ENCODE data around the gene PHF5A. TPM values are rescaled to one million over a fixed set of nuclear protein-coding genes. Genes with fewer than 3 reads are reported as not detected.

The PHF5A gene
- total RNA-seq, 4 donors from 2014 or later: 44.1 to 51.9 (median 45.4) TPM

- intact Hi-C loops (cut with DNase I; ENCODE audit: low total_unique reads): no loop called here
- 43 to 61% methylated on average over 10 to 13 of the region's 13 CpGs for WGBS, 2 donors
- peak; percentile 75 to 96 for DNase-seq (ENCODE audit: low spot score in 2 of 2)
- no peak overlapping the region for H3K4me3 ChIP-seq (ENCODE audit: low read depth, poor library complexity, severe bottlenecking)
- TF ChIP-seq POLR2A (IDR thresholded peaks at IDR 0.05): no peak
- TF ChIP-seq CTCF (IDR thresholded peaks at IDR 0.05): no peak
Measured at GRCh38 chr22:41417622-41418390, 50.7 kb downstream of the PHF5A start.

- no peak for TF ChIP-seq POLR2A (IDR thresholded peaks at IDR 0.05)
- no peak for TF ChIP-seq CTCF (IDR thresholded peaks at IDR 0.05)
- intact Hi-C loops (cut with DNase I; ENCODE audit: low total_unique reads): no loop called here
- no peak overlapping the region for H3K4me3 ChIP-seq (ENCODE audit: low read depth, poor library complexity, severe bottlenecking)
- 90% methylated on average over 4 of the region's 4 CpGs for WGBS, 2 donors
- no peak for DNase-seq (ENCODE audit: low spot score in 2 of 2)
Measured at GRCh38 chr22:41415554-41415953, 52.9 kb downstream of the PHF5A start.

GRCh38 chr22:41411021-41411851 is 57.3 kb downstream of the PHF5A start:
- DNase-seq (ENCODE audit: low spot score in 2 of 2): no peak
- WGBS, 2 donors: 63 to 76% methylated on average over 11 of the region's 11 CpGs
- no peak overlapping the region for H3K4me3 ChIP-seq (ENCODE audit: low read depth, poor library complexity, severe bottlenecking)
- TF ChIP-seq POLR2A (IDR thresholded peaks at IDR 0.05): no peak
- no peak for TF ChIP-seq CTCF (IDR thresholded peaks at IDR 0.05)
- intact Hi-C loops (cut with DNase I; ENCODE audit: low total_unique reads): no loop called here

GRCh38 chr22:41410311-41410751 is 58.2 kb downstream of the PHF5A start:
- DNase-seq (ENCODE audit: low spot score in 2 of 2): no peak
- H3K4me3 ChIP-seq (ENCODE audit: low read depth, poor library complexity, severe bottlenecking): no peak overlapping the region
- 56 to 69% methylated on average over 7 of the region's 7 CpGs for WGBS, 2 donors
- TF ChIP-seq POLR2A (IDR thresholded peaks at IDR 0.05) (no peak), CTCF (IDR thresholded peaks at IDR 0.05) (no peak)
- intact Hi-C loops (cut with DNase I; ENCODE audit: low total_unique reads): no loop called here

Other genes starting within 250 kb of the PHF5A start
- 10 to 100 TPM; 10.5 to 16.3 (median 11.5) TPM for gene CHADL, start 227.8 kb downstream of the PHF5A start, total RNA-seq
- 100 to 1,000 TPM; 119 to 150 (median 121) TPM for gene RANGAP1, start 182.5 kb downstream of the PHF5A start, total RNA-seq
- gene ZC3H7B, start 167.2 kb downstream of the PHF5A start, total RNA-seq: 10 to 100 TPM; 19.9 to 39.9 (median 31.2) TPM
- 10 to 100 TPM; 27.3 to 56.1 (median 42.8) TPM for gene TEF, start 86.8 kb downstream of the PHF5A start, total RNA-seq
- gene TOB2, start 21.9 kb downstream of the PHF5A start, total RNA-seq: 10 to 100 TPM; 31.5 to 45.9 (median 37.9) TPM
- gene ACO2, start 425 bp upstream of the PHF5A start, total RNA-seq: 100 to 1,000 TPM in 1 of 4 donors, 10 to 100 TPM in 3; 64.0 to 103 (median 83.1) TPM
- 10 to 100 TPM in 3 of 4 donors, 1 to 10 TPM in 1; 8.7 to 19.7 (median 16.4) TPM for gene POLR3H, start 75.8 kb upstream of the PHF5A start, total RNA-seq
- gene CSDC2, start 92.3 kb upstream of the PHF5A start, total RNA-seq: 1 to 10 TPM in 2 of 4 donors, under 1 TPM in 2; 0.63 to 3.0 (median 1.0) TPM
- 10 to 100 TPM; 44.0 to 60.4 (median 50.1) TPM for gene PMM1, start 121.1 kb upstream of the PHF5A start, total RNA-seq
- gene DESI1, start 152.4 kb upstream of the PHF5A start, total RNA-seq: 10 to 100 TPM; 16.1 to 37.8 (median 23.0) TPM
- 100 to 1,000 TPM; 150 to 204 (median 161) TPM for gene XRCC6, start 152.6 kb upstream of the PHF5A start, total RNA-seq
- 100 to 1,000 TPM; 103 to 127 (median 116) TPM for gene SNU13, start 220.2 kb upstream of the PHF5A start, total RNA-seq
- 1 to 10 TPM in 2 of 4 donors, not detected in 2; 1.2 to 2.1 TPM for gene MEI1, start 230.8 kb upstream of the PHF5A start, total RNA-seq

Measured in lower leg skin (tissue), 4 donors.